HG03460 (cell line): ENCODE measurements around the gene CD2.

Experiments used
- ATAC-seq: cut with Tn5 transposase; IDR thresholded peaks from one replicate; pipeline ENCODE4 v1.9.1; 2021; ENCODE audit not compliant: unreplicated experiment

CD2 gene

DNA sequence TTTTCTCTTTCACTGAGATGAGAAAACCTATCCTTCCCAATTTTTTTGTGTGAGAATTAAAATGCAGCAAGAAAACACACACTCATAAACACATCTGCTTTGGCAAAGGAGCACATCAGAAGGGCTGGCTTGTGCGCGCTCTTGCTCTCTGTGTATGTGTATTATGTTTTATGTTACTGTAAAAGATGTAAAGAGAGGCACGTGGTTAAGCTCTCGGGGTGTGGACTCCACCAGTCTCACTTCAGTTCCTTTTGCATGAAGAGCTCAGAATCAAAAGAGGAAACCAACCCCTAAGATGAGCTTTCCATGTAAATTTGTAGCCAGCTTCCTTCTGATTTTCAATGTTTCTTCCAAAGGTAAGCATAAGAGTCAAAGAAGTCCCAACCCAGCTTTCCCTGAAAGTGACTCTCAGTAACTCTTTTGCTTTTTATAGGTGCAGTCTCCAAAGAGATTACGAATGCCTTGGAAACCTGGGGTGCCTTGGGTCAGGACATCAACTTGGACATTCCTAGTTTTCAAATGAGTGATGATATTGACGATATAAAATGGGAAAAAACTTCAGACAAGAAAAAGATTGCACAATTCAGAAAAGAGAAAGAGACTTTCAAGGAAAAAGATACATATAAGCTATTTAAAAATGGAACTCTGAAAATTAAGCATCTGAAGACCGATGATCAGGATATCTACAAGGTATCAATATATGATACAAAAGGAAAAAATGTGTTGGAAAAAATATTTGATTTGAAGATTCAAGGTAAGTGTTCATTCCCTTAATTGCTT is at the start of gene CD2:
TSS of gene CD2 (plus strand) at position 233 of the 780 bp plus-strand sequence. CDS start at position 296, 63 bp downstream.
- no peak for ATAC-seq

DNA sequence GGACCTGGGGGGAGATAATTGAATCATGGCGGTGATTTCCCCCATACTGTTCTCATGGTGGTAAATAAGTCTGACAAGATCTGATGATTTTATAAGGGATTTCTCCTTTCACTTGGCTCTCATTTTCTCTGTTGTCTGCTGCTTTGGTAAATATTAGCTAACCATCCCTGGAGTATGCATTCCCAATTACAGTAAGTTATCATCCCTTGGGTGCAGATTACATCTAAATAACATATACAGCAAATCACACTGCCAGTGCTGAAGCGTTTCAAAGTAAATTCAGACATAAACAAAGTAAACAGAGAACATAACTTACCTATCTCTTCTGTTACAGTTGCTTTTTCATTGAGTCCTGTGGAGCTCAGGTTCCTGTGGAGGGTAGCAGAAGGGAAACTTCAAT is 48.1 kb upstream of the CD2 start:
- ATAC-seq = no peak

GRCh38 chr1:116706841-116707240 is 47.4 kb upstream of the CD2 start:
- ATAC-seq = no peak

DNA sequence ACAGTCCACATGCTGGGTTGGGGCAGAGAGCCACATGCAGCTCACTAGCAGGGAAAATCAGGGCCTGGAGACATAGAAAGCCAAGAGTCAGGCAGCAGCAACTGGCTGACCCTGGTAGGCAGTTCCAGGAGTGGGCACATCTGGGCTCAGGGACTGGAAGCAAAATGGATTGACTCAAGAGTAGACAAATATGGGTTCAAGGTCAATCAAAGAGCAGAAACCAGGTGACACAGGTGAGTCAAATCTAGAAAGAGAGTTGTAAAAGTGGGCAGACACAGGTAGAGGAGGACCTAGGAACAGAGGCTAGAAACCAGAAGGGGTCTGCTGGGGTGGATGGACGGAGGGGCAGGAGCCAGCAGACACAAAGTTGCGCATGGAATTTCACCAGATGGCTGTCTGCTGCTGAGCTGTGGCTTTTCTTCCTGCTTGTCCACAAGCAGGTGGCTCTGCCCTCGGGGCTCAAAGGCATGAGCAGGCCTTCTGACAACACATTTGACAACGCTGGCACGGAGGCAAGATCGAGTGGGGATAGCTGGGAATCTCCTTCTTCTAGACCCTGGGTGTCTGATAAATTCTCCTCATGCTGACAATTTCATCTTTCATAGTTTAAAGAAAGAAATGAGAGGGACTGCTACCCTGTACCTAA is 45.9 kb upstream of the CD2 start:
- no peak for ATAC-seq

DNA sequence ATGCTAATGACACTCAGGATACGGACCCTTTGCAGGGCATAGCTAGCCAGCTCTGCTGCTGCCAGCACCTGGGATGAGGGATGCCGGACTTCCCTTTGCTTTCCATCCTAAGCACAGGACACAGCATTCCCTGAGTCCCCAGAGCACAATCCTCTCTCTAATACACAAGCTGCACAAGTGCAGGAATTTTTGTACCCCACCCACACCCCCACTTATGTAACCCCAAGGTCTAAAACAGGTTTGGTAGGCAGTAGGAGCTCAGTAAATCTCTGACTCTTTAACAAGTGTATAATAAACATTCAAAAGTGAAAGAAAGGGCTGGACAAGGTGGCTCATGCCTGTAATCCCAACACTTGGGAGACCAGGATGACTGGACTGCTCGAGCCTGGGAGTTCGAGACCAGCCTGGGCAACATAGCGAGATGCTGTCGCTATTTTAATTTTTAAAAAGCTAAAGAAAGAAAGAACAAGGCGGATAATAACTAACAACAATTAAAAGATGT is 44.5 kb upstream of the CD2 start:
- ATAC-seq = no peak

GRCh38 chr1:116710420-116711262 is 43.6 kb upstream of the CD2 start:
- ATAC-seq = no peak

DNA sequence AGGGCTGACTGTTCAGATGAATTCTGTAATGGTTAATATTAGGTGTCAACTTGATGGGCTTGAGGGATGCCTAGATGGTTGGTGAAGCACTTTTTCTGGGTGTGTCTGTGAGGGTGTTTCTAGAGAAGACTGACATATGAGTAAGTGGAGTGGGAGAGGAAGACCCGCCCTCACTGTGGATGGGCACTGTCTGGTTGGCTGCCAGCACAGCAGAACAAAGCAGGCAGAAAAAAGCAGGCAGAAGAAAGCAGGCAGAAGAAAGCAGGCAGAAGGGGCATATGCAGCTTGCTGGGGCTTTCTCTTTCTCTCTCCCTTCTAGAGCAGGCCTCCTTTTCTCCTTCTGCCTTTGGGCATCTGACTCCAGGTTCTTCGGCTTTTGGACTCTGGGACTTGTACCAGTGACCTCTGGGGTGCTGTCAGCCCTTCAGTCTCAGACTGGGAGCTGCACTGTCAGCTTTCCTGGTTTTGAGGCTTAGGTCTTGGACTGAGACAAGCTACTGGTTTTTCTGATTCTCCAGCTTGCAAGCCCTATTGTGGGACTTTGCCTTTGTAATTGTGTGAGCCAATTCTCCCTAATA is 42.9 kb upstream of the CD2 start:
- no peak for ATAC-seq

DNA sequence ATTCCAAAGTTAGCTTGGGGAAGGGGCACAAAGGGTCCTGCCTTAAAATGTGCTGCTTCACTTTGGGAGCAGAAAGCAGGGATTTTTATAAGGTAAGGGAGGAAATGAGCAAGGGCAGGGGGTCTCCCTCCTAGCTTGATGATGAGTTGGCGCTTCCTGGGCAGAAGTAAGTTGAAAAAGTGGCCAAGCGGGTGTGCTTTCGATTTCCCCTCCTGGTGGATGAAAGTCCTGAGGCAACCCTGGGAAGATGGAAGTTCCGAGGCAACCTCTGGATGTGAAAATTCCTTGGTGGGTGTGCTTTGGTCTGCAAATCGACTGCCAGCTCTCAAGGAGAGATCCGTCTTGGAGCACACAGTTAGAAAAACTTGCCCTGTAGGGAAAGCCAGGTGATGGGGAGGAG is 41.7 kb upstream of the CD2 start:
- no peak for ATAC-seq

DNA sequence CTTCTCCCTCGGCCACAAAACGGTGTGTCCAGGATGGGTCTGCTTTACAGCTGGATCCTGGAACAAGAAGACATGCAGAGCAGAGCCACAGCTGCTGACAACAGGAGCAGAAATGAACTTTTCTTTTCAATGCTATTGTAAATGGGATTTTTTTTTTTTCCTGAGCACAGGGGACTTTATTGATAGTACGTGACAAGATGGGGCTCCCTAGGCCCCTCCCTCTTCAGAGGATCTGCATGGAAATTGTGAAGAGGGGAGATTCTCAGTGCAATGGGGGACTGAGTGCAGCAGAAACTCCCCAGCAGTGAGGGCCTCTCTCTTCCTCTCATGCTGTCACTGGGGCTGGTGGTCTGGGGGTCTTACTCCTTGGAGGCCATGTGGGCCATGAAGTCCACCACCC is 40.8 kb upstream of the CD2 start:
- no peak for ATAC-seq

- ATAC-seq = no peak
Observed at GRCh38 chr1:116716391-116716790, 37.8 kb upstream of the CD2 start.

GRCh38 chr1:116717318-116717717 is 36.9 kb upstream of the CD2 start:
- ATAC-seq = no peak

DNA sequence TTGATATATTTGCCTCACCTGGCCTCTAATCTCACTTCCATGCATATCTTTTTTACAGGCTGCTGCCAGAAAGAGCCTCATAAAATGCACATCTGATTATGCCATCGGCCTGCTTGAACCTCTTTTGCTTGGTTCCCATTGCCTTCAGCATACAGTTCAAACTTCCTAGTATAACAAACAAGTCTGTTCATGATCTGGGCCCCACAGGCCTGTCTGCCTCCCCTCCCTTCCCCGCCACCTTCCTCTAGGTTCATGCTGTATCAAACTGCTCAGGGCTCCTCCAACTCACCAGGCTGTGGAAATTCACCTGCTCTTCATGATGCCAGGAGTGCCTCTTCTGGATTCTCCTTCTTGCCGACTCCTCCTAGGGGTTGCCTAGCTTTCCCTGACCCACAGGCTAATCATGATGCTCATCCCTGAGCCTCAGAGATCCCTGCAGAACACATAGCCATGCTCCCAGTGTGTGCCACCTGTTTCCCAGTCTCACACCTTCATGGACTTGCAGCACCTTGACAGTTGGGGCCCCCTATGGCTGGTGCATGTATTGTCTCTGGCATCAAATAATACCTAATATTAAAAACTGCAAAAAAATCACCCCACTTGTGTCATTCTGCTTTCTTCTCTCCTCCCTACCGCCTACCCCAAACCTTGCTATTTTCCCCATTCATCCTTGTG is 33.7 kb upstream of the CD2 start:
- ATAC-seq = no peak

- ATAC-seq = no peak
Observed at GRCh38 chr1:116721039-116721405, 33.2 kb upstream of the CD2 start.

DNA sequence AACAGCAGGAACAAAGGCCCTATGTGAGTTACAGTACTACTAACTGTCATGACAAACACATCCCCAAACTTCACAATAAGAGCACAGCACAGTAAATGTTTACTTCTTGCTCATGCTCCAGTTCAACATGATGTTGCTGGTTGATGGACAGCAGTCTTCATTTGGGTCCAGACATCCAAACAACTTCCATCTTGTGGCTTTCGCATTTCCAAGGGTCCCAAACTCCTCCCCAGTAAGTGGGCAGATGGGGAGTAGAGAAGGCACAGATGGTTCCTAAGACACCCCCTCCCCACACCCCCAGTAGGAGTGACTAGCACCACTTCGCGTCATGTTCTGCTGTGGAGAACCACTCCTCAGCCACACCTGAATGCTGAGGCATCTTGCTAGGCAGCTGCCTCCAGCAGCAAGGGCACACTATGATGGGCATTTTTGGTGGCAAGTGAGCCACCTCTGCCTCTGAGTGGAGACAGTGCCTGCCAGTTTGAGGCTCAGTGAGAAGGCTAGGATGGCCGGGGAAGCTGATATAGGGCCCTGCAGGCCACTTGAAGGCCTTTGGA is 32.7 kb upstream of the CD2 start:
- no peak for ATAC-seq

GRCh38 chr1:116722016-116722838 is 32.0 kb upstream of the CD2 start:
- ATAC-seq = no peak

DNA sequence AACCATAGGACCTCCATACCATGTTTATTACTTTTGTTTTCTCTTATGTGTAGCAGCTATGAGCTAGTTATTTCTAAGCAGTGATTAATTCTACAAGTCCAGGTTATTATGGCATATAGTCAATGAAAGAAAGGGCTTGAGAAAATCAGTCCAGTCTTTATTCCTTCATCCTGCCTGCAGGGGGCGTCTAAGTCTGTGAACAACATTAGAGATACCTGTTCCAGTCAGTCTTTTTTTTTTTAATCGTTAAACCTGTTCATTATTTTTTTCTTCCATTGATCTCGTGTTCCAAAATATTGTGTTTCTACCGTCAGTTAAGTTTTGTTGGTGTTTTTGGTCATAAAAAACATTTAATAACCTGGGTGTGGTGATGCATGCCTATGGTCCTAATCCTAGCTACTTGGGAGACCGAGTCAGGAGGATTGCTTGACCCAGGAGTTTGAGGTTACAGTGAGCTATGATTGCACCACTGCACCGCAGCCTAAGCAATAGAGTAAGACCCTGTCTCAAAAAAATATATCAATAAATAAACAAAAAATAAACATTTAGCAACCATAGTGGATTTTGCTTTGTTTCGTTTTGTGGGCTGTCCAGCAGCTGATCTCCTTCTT is 29.4 kb upstream of the CD2 start:
- no peak for ATAC-seq

DNA sequence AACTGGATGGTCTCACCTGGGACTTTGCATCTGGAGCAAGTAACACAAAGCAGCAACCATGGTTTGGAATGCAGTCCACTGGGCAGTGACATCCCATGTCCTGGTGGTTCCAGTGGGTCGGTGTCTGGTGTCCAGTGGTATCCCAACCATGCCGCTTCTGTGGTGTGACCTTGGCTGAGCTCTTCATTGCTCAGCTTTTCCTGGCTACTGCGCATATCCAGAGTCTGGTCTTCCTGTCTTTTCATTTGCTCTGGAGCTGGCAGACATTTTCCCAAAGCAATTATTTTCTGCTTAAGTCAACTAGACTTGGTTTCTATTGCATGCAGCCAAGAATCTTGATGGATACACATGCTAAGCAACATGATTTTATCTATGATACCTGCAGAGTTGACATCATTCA is 28.4 kb upstream of the CD2 start:
- ATAC-seq = no peak

GRCh38 chr1:116726872-116727820 is 27.1 kb upstream of the CD2 start:
- ATAC-seq = no peak
